ENCODE measurements around the gene EEF1AKMT3. TPM values are rescaled to one million over a fixed set of nuclear protein-coding genes. Genes with fewer than 3 reads are reported as not detected.

EEF1AKMT3 gene
- total and polyA plus RNA-seq, 3 donors from 2014 or later: 5.5 to 8.7 (median 8.4) TPM

DNA sequence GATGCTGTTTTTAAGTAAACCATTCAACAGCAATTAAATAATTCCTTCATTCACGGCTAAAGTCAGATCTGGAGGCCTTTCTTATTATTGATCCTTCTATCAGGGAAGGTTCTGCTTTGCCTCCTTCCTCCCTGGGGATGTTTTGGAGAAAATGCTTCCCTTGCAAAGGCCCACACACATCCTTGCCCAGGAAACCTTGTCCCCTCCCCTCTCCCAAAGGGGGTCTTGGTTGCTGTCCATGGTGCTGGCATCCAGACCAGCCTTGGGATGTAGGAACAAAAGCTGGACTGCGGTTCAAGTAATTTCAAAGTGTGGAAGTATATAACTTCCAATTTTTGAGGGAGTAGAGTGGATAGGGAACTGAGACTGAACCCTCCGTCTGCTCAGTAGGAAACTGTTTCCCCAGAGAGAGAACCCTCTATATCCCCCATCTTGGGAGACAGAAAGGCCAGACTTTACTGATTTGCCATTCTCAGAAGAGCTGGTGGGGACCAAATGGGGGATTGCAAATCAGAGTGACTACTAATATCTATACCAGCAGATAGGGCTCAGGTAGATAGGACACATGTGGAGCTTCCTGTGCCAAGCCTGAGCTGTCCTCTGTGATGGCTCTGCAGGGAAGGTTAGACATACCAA is 11.9 kb upstream of the EEF1AKMT3 start:
- H3K27me3 ChIP-seq: no peaks in the 10 kb centered on the region
- intact Hi-C loops (cut with DNase I; ENCODE audit: low total_unique reads): no loop called here
- H3K9me3 ChIP-seq: no peaks in the 10 kb centered on the region
- no peak for TF ChIP-seq POLR2A (IDR thresholded peaks at IDR 0.05)
- TF ChIP-seq, protein P1, sequence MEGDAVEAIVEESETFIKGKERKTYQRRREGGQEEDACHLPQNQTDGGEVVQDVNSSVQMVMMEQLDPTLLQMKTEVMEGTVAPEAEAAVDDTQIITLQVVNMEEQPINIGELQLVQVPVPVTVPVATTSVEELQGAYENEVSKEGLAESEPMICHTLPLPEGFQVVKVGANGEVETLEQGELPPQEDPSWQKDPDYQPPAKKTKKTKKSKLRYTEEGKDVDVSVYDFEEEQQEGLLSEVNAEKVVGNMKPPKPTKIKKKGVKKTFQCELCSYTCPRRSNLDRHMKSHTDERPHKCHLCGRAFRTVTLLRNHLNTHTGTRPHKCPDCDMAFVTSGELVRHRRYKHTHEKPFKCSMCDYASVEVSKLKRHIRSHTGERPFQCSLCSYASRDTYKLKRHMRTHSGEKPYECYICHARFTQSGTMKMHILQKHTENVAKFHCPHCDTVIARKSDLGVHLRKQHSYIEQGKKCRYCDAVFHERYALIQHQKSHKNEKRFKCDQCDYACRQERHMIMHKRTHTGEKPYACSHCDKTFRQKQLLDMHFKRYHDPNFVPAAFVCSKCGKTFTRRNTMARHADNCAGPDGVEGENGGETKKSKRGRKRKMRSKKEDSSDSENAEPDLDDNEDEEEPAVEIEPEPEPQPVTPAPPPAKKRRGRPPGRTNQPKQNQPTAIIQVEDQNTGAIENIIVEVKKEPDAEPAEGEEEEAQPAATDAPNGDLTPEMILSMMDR (IDR thresholded peaks at IDR 0.05): no peak
- no peak overlapping the region for H3K27ac ChIP-seq
- WGBS, 2 donors: 91 to 96% methylated on average over 3 of the region's 3 CpGs
- no peak overlapping the region for H3K4me3 ChIP-seq
- no peaks in the 10 kb centered on the region for H3K36me3 ChIP-seq (ENCODE audit: low read depth, missing control alignments)
- no peak for DNase-seq
- H3K4me1 ChIP-seq: peaks cover 14% of the 10 kb centered on the region

DNA sequence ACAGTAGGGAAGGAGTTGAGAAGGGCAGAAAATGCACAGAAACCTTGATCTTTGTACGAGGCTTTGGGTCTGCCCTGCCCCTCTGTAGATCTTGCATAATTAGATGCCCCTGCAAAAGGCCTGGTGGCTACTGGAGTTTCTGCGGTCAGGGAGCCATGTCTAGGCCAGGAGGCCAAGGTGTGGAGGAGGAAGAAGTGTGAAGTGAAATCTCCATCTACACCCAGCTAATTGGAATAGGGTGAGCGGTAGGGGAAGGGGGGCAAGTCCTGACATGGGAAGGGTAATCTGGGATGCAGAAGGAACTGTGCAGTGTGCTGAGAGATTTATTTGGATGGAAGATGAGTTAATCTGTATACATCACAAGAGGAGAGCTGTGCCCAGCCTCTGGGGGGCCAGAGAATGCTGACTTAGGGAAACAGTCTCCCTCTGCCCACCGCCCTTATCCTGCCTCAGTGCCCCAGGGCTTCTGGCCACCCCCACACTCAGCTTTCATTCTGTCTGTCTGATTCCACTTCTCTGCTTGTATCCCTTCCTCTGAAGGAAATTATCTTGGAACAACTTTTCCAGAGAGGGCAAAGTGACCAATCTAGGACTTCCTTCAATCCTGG is 10.9 kb upstream of the EEF1AKMT3 start:
- no peak for DNase-seq
- Histone ChIP-seq H3K9me3 (no peaks in the 10 kb centered on the region), H3K4me3 (no peak overlapping the region), H3K27me3 (no peaks in the 10 kb centered on the region), H3K36me3 (ENCODE audit: low read depth, missing control alignments) (no peaks in the 10 kb centered on the region), H3K27ac (no peak overlapping the region), H3K4me1 (peaks cover 17% of the 10 kb centered on the region)
- intact Hi-C loops (cut with DNase I; ENCODE audit: low total_unique reads): no loop called here
- TF ChIP-seq POLR2A (IDR thresholded peaks at IDR 0.05): no peak
- TF ChIP-seq, protein P1 (IDR thresholded peaks at IDR 0.05): no peak
- WGBS, 2 donors: 91 to 93% methylated on average over 4 of the region's 4 CpGs

DNA sequence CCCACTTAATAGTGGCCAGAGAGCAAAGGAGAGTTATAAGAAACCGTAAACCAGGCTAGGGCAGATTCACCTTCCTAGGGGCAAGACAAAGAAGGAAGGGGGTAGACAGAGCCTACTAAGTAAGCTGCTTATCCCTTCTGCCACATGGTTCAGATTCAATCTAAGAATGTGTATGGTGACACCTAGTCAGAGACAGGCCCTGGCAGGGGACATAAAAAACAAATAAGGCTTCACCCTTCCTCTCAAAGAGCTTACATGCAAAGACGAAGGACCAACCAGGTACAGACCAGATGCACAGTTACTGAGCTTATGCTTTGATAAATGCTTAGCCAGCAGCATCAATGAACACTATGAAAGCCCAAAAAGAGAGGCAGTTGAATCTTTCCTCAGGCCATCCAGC is 10.0 kb upstream of the EEF1AKMT3 start:
- DNase-seq: no peak
- intact Hi-C loops (cut with DNase I; ENCODE audit: low total_unique reads): no loop called here
- Histone ChIP-seq H3K36me3 (ENCODE audit: low read depth, missing control alignments) (no peaks in the 10 kb centered on the region), H3K4me3 (no peak overlapping the region), H3K4me1 (peaks cover 22% of the 10 kb centered on the region), H3K9me3 (no peaks in the 10 kb centered on the region), H3K27me3 (no peaks in the 10 kb centered on the region), H3K27ac (no peak overlapping the region)
- TF ChIP-seq, protein P1 (IDR thresholded peaks at IDR 0.05): no peak
- TF ChIP-seq POLR2A (IDR thresholded peaks at IDR 0.05): no peak
- 92 to 94% methylated on average over 2 of the region's 2 CpGs for WGBS, 2 donors

DNA sequence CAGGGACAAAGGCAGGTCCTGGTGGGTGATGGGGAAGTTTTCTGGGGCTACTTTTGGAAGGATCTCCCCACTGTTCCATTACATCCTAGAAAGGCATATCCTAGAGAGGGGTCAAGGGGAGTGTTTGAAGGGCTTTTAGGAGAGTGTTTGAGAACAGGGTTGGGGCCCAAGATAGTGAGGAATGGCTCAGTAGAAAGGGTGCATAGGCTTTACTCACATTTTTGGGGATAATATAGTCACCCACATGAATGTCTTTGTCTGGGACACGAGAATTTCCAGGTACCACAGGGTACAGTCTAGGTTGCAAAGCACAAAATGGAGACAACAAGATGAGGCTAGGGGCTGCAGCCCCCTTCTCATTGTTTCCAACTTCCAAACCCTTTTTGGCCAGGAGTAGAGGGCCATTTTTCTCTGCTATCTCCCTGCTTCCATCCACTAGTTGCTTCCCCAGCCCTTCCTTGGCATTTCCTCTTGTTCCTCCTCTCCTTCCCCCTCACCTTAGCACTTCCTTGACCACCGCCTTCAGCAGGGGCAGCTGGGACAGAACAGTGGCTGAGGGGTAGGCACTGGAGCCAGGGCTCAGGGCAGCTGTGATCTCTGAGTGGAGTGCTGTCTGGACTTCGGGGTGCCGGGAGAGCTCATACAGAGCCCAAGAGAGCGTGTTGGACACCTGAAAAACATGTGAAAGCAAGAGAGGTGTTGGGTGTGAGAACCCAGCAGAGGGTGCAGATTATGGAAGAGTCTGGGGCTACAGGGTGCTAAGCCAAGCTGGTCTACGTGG is 8.3 kb upstream of the EEF1AKMT3 start:
- Histone ChIP-seq H3K36me3 (ENCODE audit: low read depth, missing control alignments) (no peaks in the 10 kb centered on the region), H3K4me1 (peaks cover 22% of the 10 kb centered on the region), H3K27me3 (no peaks in the 10 kb centered on the region), H3K27ac (no peak overlapping the region), H3K9me3 (no peaks in the 10 kb centered on the region), H3K4me3 (no peak overlapping the region)
- no peak for TF ChIP-seq POLR2A (IDR thresholded peaks at IDR 0.05)
- TF ChIP-seq, protein P1 (IDR thresholded peaks at IDR 0.05): no peak
- no peak for DNase-seq
- 53 to 74% methylated on average over 6 of the region's 6 CpGs for WGBS, 2 donors
- intact Hi-C loops (cut with DNase I; ENCODE audit: low total_unique reads): no loop called here

Measured in testis (tissue), 3 donors.